Body of pancreas (tissue), 4 donors: ENCODE data around the gene CS.

Experiments used
- CTCF ChIP-seq, 7 experiments: fragments of 450-650 bp in 4 of 7; fragments of 200-600 bp in 3 of 7; sonication (generic) in 3 of 7; IDR thresholded peaks; one replicate each; pipeline ENCODE4 v1.5.1; 2016 to 2019; ENCODE audit warnings: antibody characterized with exemption in 7 of 7
- POLR2A ChIP-seq, 3 donors: fragments of 450-650 bp; IDR thresholded peaks; one replicate each; pipeline ENCODE4 v1.6.1; 2016; ENCODE audit warnings: antibody characterized with exemption in 3 of 3, mild to moderate bottlenecking in 2 of 3

- TF ChIP-seq POLR2A (IDR thresholded peaks at IDR 0.05) = no peak
- no peak for TF ChIP-seq CTCF (IDR thresholded peaks at IDR 0.05)
These were observed 4.9 kb upstream of the CS start for GRCh38 chr12:56304872-56305590.
